ENCODE data around the gene PEX14.

DNA sequence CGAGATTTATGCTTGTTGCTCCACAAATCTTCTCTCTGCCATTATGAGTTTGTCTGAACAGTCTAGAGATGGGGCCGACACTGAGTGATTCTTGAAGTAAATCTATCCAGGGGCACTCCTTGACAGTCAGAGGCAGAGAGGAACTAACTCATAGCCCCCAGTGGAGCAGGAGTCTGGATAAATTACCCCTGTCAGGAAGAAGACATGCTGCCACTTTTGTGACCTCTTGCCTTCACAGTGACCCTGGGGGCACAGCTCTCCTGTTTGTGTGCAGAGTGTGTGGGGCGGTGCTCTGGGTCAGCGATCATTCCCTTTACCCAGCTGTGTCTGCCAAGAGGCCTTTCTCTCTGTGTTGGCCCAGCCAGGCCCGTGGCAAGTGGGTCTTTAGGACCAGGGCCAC is 29.5 kb downstream of the PEX14 start:
- TF ChIP-seq EZH2 (IDR thresholded peaks at IDR 0.05; ENCODE audit: borderline replicate concordance), result no peak
- TF ChIP-seq, protein P1, sequence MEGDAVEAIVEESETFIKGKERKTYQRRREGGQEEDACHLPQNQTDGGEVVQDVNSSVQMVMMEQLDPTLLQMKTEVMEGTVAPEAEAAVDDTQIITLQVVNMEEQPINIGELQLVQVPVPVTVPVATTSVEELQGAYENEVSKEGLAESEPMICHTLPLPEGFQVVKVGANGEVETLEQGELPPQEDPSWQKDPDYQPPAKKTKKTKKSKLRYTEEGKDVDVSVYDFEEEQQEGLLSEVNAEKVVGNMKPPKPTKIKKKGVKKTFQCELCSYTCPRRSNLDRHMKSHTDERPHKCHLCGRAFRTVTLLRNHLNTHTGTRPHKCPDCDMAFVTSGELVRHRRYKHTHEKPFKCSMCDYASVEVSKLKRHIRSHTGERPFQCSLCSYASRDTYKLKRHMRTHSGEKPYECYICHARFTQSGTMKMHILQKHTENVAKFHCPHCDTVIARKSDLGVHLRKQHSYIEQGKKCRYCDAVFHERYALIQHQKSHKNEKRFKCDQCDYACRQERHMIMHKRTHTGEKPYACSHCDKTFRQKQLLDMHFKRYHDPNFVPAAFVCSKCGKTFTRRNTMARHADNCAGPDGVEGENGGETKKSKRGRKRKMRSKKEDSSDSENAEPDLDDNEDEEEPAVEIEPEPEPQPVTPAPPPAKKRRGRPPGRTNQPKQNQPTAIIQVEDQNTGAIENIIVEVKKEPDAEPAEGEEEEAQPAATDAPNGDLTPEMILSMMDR (IDR thresholded peaks at IDR 0.05; ENCODE audit: poor library complexity), result no peak
- TF ChIP-seq EZH2phosphoT487 (IDR thresholded peaks at IDR 0.05; ENCODE audit: low read depth, severe bottlenecking, unreplicated experiment), result no peak

Data from hepatocyte (in vitro differentiated cells).